GM19099 (cell line): Measurements from ENCODE around the gene DGCR2.

ENCODE experiments used
- POLR2A ChIP-seq: IDR thresholded peaks from 3 replicates; pipeline ENCODE4 v1.6.1; 2011; ENCODE audit warnings: low read depth; ENCODE audit not compliant: insufficient read length; ENCODE audit errors: extremely low read depth

Gene DGCR2

DNA sequence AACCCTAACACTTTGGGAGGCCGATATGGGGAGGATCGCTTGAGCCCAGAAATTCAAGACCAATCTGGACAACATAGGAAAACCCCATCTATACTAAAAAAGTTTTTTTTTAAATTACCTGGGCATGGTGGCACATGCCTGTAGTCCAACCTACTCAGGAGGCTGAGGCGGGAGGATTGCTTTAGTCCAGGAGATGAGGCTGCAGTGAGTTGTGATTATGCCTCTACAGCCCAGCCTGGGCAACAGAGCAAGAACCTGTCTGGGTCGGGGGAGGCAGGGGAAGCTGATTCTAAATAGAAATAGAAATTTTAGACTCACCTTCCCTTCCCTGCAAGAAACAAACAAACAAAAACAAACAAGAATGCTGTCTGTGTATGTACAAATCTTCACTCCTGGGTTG, 133.3 kb downstream of the DGCR2 start:
- no peak for TF ChIP-seq POLR2A

DNA sequence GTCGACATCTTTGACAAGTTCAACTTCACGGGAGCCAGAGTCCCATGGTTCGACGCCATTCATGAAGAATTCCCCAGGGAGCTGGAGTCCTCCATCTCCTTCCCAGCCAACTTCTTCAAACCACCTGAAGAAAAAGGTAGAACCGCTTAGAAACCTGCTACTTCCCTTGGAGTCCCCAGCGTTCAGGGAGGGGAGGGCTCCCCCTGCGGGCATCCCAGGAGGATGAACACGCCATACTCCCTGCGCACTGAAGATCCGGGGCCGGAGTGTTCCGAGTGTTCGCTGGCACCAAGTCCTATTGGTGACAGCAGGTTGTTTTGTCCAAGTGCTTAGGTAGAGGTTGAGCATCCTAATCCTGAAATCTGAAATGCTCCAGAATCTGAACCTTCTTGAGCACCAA, 134.4 kb downstream of the DGCR2 start:
- TF ChIP-seq POLR2A: no peak
